ENCODE results near the gene BIRC7.

The BIRC7 gene, protein sequence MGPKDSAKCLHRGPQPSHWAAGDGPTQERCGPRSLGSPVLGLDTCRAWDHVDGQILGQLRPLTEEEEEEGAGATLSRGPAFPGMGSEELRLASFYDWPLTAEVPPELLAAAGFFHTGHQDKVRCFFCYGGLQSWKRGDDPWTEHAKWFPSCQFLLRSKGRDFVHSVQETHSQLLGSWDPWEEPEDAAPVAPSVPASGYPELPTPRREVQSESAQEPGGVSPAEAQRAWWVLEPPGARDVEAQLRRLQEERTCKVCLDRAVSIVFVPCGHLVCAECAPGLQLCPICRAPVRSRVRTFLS

DNA sequence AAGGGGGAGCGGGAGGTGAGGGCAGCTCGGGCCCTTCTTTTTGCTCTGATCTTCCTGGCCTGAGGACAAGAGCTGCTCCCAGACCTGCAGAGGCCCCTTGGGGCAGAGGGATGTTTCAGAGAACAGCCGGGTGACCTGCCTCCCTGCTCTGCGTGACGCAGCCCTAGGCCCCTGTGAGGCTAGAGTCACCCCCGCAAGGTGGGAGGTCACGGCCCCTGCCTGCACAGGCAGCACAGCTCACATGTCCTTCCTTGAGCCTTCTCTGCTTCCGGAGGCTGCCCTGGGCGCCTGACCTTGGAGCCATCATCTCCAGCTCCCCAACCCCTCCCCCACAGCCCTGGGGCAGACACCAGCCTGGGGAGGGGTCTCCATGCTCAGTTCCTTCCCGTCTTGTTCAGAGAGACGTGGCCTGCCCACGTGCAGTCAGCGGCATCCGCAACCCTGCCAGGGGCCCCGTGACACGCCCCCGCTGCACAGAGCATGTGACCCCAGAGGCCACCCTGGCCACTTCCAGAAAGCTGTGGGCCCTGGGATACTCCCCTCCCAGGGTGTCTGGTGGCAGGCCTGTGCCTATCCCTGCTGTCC lies at the start of gene BIRC7:
BIRC7 (plus strand) TSS at position 507 of the 585 bp plus-strand sequence. CDS start 192 bp downstream, outside the sequence.
- in situ Hi-C loops (cut with HindIII; ENCODE audit: low sequenced_read_pairs) = no loop called here
- TF ChIP-seq, protein P1, sequence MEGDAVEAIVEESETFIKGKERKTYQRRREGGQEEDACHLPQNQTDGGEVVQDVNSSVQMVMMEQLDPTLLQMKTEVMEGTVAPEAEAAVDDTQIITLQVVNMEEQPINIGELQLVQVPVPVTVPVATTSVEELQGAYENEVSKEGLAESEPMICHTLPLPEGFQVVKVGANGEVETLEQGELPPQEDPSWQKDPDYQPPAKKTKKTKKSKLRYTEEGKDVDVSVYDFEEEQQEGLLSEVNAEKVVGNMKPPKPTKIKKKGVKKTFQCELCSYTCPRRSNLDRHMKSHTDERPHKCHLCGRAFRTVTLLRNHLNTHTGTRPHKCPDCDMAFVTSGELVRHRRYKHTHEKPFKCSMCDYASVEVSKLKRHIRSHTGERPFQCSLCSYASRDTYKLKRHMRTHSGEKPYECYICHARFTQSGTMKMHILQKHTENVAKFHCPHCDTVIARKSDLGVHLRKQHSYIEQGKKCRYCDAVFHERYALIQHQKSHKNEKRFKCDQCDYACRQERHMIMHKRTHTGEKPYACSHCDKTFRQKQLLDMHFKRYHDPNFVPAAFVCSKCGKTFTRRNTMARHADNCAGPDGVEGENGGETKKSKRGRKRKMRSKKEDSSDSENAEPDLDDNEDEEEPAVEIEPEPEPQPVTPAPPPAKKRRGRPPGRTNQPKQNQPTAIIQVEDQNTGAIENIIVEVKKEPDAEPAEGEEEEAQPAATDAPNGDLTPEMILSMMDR (IDR thresholded peaks at IDR 0.05; ENCODE audit: low read depth, low read length) = no peak
- H3K4me3 ChIP-seq (ENCODE audit: low read depth, low read length) = no peak within 1 kb of the TSS

DNA sequence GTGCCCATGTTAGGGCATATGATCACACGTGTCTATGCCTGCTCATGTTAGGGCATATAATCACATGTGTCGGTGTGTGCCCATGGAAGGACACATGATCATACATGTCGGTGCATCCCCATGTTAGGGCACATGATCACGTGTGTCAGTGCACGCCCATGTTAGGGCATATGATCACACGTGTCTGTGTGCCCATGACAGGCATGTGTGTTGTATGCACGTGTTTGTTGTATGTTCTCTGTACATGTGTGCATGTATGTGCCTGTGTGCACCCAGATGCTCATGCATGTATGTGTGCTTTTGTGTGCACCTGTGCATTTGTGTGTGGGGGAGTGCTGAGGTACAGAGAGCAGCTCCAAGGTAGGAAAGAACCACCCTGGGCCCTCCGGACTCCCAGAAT lies 49.6 kb upstream of the BIRC7 start:
- no peak for DNase-seq (ENCODE audit: low read depth, low spot score)
- H3K4me3 ChIP-seq (ENCODE audit: low read depth, low read length) = no peak overlapping the region
- in situ Hi-C loops (cut with HindIII; ENCODE audit: low sequenced_read_pairs) = no loop called here
- TF ChIP-seq, protein P1 (IDR thresholded peaks at IDR 0.05; ENCODE audit: low read depth, low read length) = no peak

More for the DNA sequence above, at the start of gene BIRC7:
- no peak for DNase-seq (ENCODE audit: low read depth, low spot score)

DNA sequence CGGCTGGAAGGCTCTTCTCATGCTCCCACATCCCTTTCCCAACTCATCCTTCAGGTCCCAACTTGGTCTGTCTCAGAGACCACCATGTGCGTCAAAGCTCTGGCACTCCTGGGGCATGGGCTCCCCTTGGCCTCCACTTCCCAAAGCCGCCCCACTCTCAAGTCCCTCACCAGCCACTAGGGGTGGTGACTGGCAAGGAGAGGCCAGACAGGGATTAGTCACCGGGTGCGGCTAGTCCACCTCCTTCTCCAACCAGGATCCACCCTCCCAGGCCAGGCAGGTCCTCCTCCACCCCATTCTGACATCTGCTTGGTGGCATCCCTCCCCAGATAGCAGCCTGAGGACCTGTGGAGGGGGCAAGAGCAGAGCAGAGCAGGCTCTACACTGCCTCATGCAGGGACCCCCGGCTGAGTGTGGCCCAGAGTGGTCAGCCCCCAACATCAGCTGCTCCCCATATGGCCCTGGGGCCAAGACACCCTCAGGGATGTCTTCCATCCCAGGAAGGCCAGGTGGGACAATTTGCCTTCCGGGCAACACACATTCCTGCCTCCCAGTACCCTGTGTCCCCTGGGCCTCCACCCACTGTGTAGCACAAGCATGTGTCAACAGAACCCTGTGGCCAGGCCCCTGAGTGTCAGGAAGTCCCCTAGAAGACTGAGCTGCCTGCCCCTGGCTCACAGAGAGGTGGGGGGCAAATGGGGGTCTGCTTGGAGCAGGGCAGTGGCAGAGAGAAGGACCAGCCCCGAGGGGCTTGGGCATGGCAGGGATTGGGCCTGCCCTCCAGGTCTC lies 49.0 kb upstream of the BIRC7 start:
- in situ Hi-C loops (cut with HindIII; ENCODE audit: low sequenced_read_pairs) = no loop called here
- H3K4me3 ChIP-seq (ENCODE audit: low read depth, low read length) = no peak overlapping the region
- no peak for DNase-seq (ENCODE audit: low read depth, low spot score)
- TF ChIP-seq, protein P1 (IDR thresholded peaks at IDR 0.05; ENCODE audit: low read depth, low read length) = peak; percentile 4

DNA sequence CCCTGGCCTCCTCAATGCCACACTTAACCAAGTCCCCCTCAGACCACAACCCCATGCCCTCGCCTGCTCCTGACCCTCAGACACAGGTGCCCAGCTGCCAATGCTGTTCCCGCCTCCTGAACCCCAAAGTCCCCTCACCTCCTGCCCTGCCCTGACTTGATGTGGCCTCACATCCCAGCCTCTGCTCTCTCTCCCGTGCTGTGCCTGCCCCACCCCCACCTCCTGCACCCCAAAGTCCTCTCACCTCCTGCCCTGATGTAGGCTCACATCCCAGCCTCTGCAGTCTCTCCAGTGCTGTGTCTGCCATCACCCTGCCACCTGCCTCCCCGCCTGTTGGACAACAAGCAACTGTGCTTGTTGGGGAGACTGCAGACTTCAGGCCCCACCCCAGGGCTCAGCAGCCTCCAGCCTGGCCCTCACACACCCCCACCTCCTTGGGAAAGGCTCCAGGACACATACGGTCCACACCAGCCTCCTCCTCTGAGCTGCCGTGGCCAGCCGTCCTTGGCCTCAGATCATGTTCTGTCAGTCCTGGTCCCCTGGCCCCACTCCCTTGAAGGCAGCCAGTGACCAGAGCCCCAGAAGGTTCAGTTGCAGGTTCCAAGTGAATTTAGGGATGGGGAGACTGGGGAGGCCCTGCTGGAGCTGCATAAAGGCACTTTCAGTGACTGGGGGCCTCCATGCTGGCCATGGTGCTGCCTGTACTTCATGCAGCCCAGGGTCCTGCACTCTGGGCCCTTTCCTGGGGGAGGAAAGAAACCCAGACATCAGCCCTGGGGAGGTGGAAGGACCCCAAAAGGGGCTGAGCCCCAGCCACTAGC lies 48.2 kb upstream of the BIRC7 start:
- DNase-seq (ENCODE audit: low read depth, low spot score) = no peak
- no peak overlapping the region for H3K4me3 ChIP-seq (ENCODE audit: low read depth, low read length)
- TF ChIP-seq, protein P1 (IDR thresholded peaks at IDR 0.05; ENCODE audit: low read depth, low read length) = no peak
- in situ Hi-C loops (cut with HindIII; ENCODE audit: low sequenced_read_pairs) = no loop called here

DNA sequence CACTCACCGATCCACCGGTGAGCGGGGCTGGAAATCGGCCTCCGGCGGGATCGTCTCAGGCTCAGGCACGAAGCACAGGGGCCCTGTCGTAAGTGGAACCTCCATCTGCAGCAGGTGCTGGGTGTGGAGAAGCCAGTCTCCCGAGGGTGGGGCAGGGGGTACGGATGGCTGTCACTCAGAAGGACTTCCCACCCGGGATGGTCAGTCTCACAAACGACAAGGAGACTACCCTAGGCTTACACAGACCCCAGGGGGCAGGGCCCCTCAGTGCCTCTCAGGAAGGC lies 47.6 kb upstream of the BIRC7 start:
- no peak for DNase-seq (ENCODE audit: low read depth, low spot score)
- no peak overlapping the region for H3K4me3 ChIP-seq (ENCODE audit: low read depth, low read length)
- in situ Hi-C loops (cut with HindIII; ENCODE audit: low sequenced_read_pairs) = no loop called here
- TF ChIP-seq, protein P1 (IDR thresholded peaks at IDR 0.05; ENCODE audit: low read depth, low read length) = no peak

DNA sequence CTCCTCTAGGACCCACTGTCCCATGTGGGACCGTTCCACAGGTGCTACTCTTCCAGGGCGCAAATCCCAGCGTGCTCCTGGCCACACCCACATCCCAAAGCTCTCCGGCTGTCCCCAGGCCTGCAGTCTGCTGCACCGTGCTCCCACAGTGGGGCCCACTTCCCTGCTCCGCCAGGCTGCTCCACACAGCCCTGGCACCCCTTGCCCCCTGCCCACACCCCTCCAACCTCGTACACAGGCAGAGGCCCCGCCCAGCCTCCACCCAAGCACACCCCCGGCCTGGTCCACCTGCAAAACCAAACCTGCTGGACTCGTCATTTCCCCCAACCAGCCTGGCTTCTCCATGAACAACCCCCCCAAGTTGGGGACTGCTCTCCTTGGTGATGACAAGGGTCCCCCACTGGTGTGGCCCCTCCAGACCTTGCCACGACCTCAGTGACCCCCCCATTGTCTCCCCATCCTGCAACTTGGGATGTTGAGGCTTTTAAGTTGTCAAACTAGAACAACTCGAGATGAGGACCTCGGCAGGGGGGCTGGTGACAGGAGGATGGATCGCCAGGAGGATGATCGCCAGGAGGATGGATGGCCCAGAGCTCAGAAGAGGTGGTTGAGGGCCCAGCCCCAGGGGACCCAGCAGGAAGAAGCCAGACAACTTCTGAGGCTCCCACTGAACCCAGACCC lies 46.9 kb upstream of the BIRC7 start:
- no peak for DNase-seq (ENCODE audit: low read depth, low spot score)
- in situ Hi-C loops (cut with HindIII; ENCODE audit: low sequenced_read_pairs) = no loop called here
- TF ChIP-seq, protein P1 (IDR thresholded peaks at IDR 0.05; ENCODE audit: low read depth, low read length) = no peak
- H3K4me3 ChIP-seq (ENCODE audit: low read depth, low read length) = no peak overlapping the region

Measured in astrocyte of the spinal cord (primary cell).